Measurements from ENCODE around the gene RNF115. TPM values are rescaled to one million over a fixed set of nuclear protein-coding genes. Genes with fewer than 3 reads are reported as not detected.

RNF115 gene
- polyA plus RNA-seq, 2 of the 4 experiments (the other 2 are of a cell fraction), result 8.5 to 18.8 TPM

- no peak overlapping the region for H3K4me3 ChIP-seq
- ChIA-PET CTCF (interaction anchor here (0.9 to 12.5 kb wide), 9 partner anchors 8 to 144 kb away, joined by 3 to 185 read pairs (median 4); partner anchors contain the start of gene NUDT17), POLR2A (no interaction called here)
- WGBS (ENCODE audit: missing lambda C conversion rate), result 73% methylated on average over 5 of the region's 5 CpGs
- DNase-seq (ENCODE audit: low read depth in 1 of 2, low spot score in 1 of 2) (no peak), FAIRE-seq (no peak), ATAC-seq (no peak)
- TF ChIP-seq ZSCAN20 (CRISPR knock-in tag; IDR thresholded peaks at IDR 0.05), result no peak
- no peak overlapping the region for H3K4me2 ChIP-seq
- H3K27ac ChIP-seq, result no peak overlapping the region
- H3K9me3 ChIP-seq, result no peaks in the 10 kb centered on the region
- peaks cover 4% of the 10 kb centered on the region; the same call in 1 of the 3 replicates for H3K4me1 ChIP-seq
These were observed 39.6 kb upstream of the RNF115 start for GRCh38 chr1:145863282-145864018.

DNA sequence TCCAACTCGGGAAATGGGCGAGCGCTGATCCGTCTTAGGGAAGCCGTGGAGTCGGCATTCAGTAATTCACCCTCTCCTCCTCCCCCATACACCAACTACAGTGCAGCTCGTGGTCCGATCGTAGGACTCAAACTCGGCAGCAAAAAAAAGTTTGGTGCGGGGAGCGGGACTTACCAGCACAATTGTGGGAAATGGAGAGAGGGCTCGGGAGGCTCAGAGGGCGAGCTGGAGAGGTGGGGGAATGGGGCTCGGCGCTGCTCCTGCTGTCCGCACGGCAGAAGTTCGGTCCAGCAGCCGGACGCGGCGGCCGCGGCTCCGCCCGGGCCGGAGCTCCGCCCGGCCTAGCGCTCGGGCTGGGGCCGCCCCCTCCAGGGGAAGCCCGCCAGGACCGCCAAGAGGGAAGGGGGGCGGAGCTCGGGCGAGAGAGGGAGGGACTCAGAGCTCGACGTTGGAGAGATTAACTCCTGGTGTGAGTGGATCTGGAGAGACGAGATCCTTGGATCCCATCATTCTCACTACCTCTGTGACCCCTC, 35.7 kb upstream of the RNF115 start:
- Histone ChIP-seq H3K27ac (peak overlapping the region; percentile 92 to 99), H3K9me3 (no peaks in the 10 kb centered on the region), H3K4me3 (peak overlapping the region; percentile 53), H3K4me1 (peaks cover 10% of the 10 kb centered on the region; the same call in 2 of the 3 replicates), H3K4me2 (peak overlapping the region; percentile 53)
- FAIRE-seq (no peak), DNase-seq (ENCODE audit: low read depth in 1 of 2, low spot score in 1 of 2) (peak; percentile 82 to 93), ATAC-seq (peak; percentile 83 to 88)
- TF ChIP-seq MAX (IDR thresholded peaks at IDR 0.05), result peak; percentile 52
- peak; percentile 69 for TF ChIP-seq POLR2A (IDR thresholded peaks at IDR 0.05; ENCODE audit: low read length)
- peak; percentile 69; the same call in 1 of the 2 replicates for TF ChIP-seq PHF8 (IDR thresholded peaks at IDR 0.05; ENCODE audit: borderline replicate concordance, low read depth)
- no peak for TF ChIP-seq EHF (CRISPR knock-in tag; IDR thresholded peaks at IDR 0.05)
- TF ChIP-seq BHLHE40 (IDR thresholded peaks at IDR 0.05; ENCODE audit: low read depth, low read length), result no peak
- TF ChIP-seq MYC (IDR thresholded peaks at IDR 0.05; ENCODE audit: borderline replicate concordance, low read length), result no peak
- TF ChIP-seq ZFP36 (IDR thresholded peaks at IDR 0.05; ENCODE audit: borderline replicate concordance, partially characterized antibody), result no peak
- no peak for TF ChIP-seq SMC3 (IDR thresholded peaks at IDR 0.05)
- TF ChIP-seq BCL3 (IDR thresholded peaks at IDR 0.05), result 0 out of 3 replicates have a peak, but pooled peaks have one; percentile 1
- no peak for TF ChIP-seq HOXB5 (CRISPR knock-in tag; IDR thresholded peaks at IDR 0.05)
- under 1% methylated on average over 32 of the region's 41 CpGs for WGBS (ENCODE audit: missing lambda C conversion rate)
- ChIA-PET CTCF (interaction anchor here (0.7 to 12.5 kb wide), 14 partner anchors 9 to 180 kb away, joined by 3 to 185 read pairs (median 4); partner anchors contain the start of genes ITGA10, NUDT17 and RBM8A), POLR2A (interaction anchor here (0.7 to 3.3 kb wide), 13 partner anchors 9 to 394 kb away, joined by 3 to 48 read pairs (median 8); partner anchors contain the start of genes ANKRD34A, LIX1L, NUDT17 and PEX11B)

DNA sequence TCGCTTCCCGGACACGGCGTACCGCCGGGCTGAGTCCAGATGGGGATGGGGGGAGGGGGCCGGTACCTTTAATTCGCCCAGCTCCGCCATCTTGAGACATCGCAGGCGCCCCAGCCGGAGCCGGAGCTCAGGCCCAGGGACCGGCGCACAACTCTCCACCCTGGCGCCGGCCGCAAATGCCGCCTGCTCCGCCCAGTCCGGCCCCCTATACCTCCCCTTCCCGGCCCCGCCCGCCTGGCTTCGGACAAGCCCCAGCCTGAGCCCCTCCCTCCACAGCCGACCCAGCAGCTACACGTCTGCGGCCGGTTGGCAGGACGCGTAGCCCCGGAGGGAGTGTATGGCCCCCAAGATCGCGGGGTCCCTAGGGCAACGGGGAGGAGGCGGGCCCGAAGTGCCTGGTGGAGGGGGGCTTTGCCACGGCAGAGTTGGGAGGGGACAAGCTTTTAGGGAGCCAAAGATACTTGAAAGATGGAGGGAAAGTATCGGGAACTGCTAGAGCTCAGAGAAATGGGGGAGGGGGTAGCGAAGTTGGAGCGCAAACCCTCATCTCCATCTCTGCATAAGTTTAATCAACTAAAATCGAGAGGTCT, 35.1 kb upstream of the RNF115 start, which contains the start of gene PIAS3:
TSS of gene PIAS3 (minus strand) at position 181 of the 590 bp plus-strand sequence. CDS start at position 90, 91 bp downstream.
- Histone ChIP-seq H3K4me1 (peaks cover 10% of the 10 kb centered on the region; the same call in 2 of the 3 replicates), H3K4me2 (peak within 1 kb of the TSS; percentile 90), H3K27ac (peak within 1 kb of the TSS; percentile 92 to 99), H3K9me3 (no peaks in the 10 kb centered on the region), H3K4me3 (peak within 1 kb of the TSS; percentile 53)
- ChIA-PET CTCF (interaction anchor here (0.7 to 12.5 kb wide), 11 partner anchors 9 to 181 kb away, joined by 3 to 185 read pairs (median 6); partner anchors contain the start of genes ITGA10, NUDT17 and RBM8A), POLR2A (interaction anchor here (0.7 to 3.3 kb wide), 15 partner anchors 8 to 394 kb away, joined by 3 to 48 read pairs (median 7); partner anchors contain the start of genes ANKRD34A, ANKRD35, LIX1L and NUDT17)
- FAIRE-seq (no peak), DNase-seq (ENCODE audit: low read depth in 1 of 2, low spot score in 1 of 2) (peak; percentile 92 to 93), ATAC-seq (peak; percentile 83 to 95)
- under 1% methylated on average over 15 of the region's 42 CpGs for WGBS (ENCODE audit: missing lambda C conversion rate)
- 0 out of 3 replicates have a peak, but pooled peaks have one; percentile 25 for TF ChIP-seq BCL3 (IDR thresholded peaks at IDR 0.05)
- no peak for TF ChIP-seq HOXB5 (CRISPR knock-in tag; IDR thresholded peaks at IDR 0.05)
- TF ChIP-seq CBX2 (IDR thresholded peaks at IDR 0.05; ENCODE audit: borderline replicate concordance, low read depth), result no peak
- TF ChIP-seq FOSB (CRISPR knock-in tag; IDR thresholded peaks at IDR 0.05), result no peak
- TF ChIP-seq EP300 (IDR thresholded peaks at IDR 0.05), result peak in 1 of 2 experiments; percentile 7; a peak in 1 of 5 replicates
- no peak for TF ChIP-seq SREBF2 (IDR thresholded peaks at IDR 0.05)
- TF ChIP-seq POLR2A (IDR thresholded peaks at IDR 0.05; ENCODE audit: low read length), result peak; percentile 43
- no peak for TF ChIP-seq CEBPB (IDR thresholded peaks at IDR 0.05)
- TF ChIP-seq, protein P1, sequence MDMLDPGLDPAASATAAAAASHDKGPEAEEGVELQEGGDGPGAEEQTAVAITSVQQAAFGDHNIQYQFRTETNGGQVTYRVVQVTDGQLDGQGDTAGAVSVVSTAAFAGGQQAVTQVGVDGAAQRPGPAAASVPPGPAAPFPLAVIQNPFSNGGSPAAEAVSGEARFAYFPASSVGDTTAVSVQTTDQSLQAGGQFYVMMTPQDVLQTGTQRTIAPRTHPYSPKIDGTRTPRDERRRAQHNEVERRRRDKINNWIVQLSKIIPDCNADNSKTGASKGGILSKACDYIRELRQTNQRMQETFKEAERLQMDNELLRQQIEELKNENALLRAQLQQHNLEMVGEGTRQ (IDR thresholded peaks at IDR 0.05), result no peak
- TF ChIP-seq ZNF302 (CRISPR knock-in tag; IDR thresholded peaks at IDR 0.05), result no peak
- peak in 1 of 2 experiments; percentile 51; a peak in 3 of 5 replicates for TF ChIP-seq JUN (IDR thresholded peaks at IDR 0.05)
- TF ChIP-seq EHMT2 (IDR thresholded peaks at IDR 0.05; ENCODE audit: low read depth), result no peak
- TF ChIP-seq SMC3 (IDR thresholded peaks at IDR 0.05), result no peak
- no peak for TF ChIP-seq CBX8 (IDR thresholded peaks at IDR 0.05)
- TF ChIP-seq, protein P2, sequence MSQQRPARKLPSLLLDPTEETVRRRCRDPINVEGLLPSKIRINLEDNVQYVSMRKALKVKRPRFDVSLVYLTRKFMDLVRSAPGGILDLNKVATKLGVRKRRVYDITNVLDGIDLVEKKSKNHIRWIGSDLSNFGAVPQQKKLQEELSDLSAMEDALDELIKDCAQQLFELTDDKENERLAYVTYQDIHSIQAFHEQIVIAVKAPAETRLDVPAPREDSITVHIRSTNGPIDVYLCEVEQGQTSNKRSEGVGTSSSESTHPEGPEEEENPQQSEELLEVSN (IDR thresholded peaks at IDR 0.05; ENCODE audit: borderline replicate concordance, low read depth), result no peak

Data from A549 (cell line).